ENCODE data around the gene VSTM2B.

DNA sequence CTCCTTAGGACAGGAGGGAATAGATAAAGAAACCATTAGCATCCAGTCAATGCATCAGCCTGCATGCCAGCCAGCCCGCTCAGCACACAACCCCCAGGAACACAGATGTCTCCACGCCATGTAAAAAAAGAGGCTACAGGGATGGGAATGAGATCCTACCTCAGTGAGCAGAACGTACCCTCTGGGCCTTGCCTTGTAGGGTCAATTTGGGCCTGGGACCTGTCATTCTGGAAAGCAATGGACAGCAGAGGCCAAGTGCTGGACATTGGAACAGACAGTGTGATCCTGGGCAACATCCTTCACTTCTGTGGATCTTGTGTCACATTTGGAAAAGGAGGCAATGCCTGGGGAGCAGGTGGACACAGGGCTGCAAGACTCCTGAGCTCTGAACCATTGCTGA, 26.0 kb downstream of the VSTM2B start:
- TF ChIP-seq, protein P1, sequence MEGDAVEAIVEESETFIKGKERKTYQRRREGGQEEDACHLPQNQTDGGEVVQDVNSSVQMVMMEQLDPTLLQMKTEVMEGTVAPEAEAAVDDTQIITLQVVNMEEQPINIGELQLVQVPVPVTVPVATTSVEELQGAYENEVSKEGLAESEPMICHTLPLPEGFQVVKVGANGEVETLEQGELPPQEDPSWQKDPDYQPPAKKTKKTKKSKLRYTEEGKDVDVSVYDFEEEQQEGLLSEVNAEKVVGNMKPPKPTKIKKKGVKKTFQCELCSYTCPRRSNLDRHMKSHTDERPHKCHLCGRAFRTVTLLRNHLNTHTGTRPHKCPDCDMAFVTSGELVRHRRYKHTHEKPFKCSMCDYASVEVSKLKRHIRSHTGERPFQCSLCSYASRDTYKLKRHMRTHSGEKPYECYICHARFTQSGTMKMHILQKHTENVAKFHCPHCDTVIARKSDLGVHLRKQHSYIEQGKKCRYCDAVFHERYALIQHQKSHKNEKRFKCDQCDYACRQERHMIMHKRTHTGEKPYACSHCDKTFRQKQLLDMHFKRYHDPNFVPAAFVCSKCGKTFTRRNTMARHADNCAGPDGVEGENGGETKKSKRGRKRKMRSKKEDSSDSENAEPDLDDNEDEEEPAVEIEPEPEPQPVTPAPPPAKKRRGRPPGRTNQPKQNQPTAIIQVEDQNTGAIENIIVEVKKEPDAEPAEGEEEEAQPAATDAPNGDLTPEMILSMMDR (conservative IDR thresholded peaks at IDR 0.05; ENCODE audit: low read length): no peak
- no peak for TF ChIP-seq EZH2phosphoT487 (IDR thresholded peaks at IDR 0.05; ENCODE audit: borderline replicate concordance, low read depth, low read length)

All from OCI-LY7 (cell line).